ENCODE results near the gene JOSD2. TPM values are rescaled to one million over a fixed set of nuclear protein-coding genes. Genes with fewer than 3 reads are reported as not detected.

Gene JOSD2
- total RNA-seq, 2 experiments from 2014 or later: 26.2 to 27.0 TPM

DNA sequence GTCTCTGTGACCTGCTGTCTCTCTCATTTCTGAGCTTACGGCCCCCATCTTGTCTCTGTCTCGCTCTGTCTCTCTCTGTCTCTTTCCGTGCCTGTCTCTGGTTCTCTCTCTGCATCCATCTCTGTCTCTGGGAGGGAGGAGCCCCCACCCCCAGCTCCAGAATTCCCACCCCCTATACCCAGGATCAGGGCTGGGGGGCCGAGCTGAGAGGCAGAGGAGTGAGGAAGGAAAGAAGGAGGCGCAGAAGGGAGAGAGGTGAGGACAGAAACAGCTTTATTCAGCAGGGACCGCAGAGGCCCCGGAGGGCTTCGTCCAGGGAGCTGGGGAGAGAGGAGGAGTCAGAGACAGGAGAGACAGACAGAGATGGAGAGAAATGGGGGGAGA, 14.0 kb downstream of the JOSD2 start:
- no peaks in the 10 kb centered on the region for H3K27me3 Mint-ChIP-seq
- H3K27ac Mint-ChIP-seq: no peak overlapping the region
- no peaks in the 10 kb centered on the region for H3K9me3 Mint-ChIP-seq
- H3K4me1 Mint-ChIP-seq: peaks cover 5% of the 10 kb centered on the region
- DNase-seq: no peak
- no peak overlapping the region for H3K4me3 Mint-ChIP-seq
- no peaks in the 10 kb centered on the region for H3K36me3 Mint-ChIP-seq

DNA sequence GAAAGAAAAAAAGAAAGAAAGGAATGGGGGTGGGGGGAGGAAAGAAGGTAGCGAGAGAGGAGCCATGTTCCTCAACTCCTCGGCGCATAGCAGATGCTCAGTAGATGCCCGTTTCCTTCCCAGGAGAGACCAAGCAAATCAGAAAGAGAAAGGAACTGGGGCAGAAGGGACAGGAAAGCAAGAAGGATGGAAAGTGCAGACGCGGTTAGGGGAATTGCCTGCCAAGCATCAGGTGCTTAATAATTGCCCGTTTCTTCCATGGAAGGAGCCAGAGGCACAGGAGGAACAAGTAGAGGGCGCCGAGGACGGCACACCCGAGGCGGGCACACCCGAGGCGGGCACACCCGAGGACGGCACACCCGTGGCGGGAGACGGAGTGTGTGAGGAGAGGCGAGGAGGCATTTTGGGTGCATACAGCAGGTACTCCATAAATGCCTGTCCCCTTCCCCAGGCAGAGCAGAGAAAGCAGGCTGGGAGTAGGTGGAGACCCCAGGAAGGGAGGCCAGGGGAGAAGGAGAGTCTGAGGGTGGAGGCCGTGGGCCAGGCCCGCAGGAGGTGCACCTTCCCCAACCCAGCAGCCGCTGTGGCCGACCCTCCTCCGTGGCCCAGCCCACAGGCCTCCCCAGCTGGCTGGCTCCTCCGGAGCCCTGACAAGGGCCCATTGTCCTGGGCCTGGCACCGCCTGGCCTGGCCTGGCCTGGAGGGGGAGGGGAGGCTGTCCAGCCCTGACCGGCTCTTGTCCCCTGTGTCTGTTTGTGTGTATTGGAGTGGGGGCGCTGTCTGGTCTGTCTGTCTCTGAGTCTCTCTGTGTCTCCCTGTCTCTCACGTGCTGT, 14.6 kb downstream of the JOSD2 start:
- H3K4me1 Mint-ChIP-seq: peaks cover 11% of the 10 kb centered on the region
- H3K36me3 Mint-ChIP-seq: peaks cover 2% of the 10 kb centered on the region
- no peak overlapping the region for H3K27ac Mint-ChIP-seq
- no peak for DNase-seq
- H3K4me3 Mint-ChIP-seq: no peak overlapping the region
- H3K27me3 Mint-ChIP-seq: no peaks in the 10 kb centered on the region
- H3K9me3 Mint-ChIP-seq: no peaks in the 10 kb centered on the region

DNA sequence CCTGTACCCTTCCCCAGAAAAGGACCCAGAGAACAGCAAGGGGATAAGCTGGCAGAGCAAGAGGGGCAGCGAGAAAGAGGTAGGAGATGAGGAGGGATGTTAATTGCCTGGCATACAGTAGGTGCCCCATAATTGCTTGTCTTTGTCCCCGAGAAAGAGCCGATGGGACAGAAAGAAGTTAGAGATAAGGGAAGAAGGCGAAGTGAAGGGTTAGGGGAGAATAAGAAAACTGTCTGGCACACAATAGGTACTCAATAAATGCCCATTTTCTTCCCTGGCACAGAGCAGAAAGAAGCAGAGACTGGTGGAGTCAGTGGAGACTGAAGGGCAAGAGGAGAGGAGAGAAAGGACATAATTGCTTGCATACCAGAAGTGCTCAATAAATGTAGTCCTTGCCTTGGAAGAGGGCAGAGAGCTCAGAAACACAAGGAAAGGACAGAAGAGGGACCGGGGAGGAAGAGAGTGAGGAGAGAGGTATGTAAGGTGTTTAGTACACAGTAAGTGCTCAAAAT, 15.9 kb downstream of the JOSD2 start:
- Mint-ChIP-seq H3K9me3 (no peaks in the 10 kb centered on the region), H3K4me3 (no peak overlapping the region), H3K4me1 (peaks cover 17% of the 10 kb centered on the region), H3K36me3 (peaks cover 2% of the 10 kb centered on the region), H3K27me3 (no peaks in the 10 kb centered on the region), H3K27ac (no peak overlapping the region)
- no peak for DNase-seq

DNA sequence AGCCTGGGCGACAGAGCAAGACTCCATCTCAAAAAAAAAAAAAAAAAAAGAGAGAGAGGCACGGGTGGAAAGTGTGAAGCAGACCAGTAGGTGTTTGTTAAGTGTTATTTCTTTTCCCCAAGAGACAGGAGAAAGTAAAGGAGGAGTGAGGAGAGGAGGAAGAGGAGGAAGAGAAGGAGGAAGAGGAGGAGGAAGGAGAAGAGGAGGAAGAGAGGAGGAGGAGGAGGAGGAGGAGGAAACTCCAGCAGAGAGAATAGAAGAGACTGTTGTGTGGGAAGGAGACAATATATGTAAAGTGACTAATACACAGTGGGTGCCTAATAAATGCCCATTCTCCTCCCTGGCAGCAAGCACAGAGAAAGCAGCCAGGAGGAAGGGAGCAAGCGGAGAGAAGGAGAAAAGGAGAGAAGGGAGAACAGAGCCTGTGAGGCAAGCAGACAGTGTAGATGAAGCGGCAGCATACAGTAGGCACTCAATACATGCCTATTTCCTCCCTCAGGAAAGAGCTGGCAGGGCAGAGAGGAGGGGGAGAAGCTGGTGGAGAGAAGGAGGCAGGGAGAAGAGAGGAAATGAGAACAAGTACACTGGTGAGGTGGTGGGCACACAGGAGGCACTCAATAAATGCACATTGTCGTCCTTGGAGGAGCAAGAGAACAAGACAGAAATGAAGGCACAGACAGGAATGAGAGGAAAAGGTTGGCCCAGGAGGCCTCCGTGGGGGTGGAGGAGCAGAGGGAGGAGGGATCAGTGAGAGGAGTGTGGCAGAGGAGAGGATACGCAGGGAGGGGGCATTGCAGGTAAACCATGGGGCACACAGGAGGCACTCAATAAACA, 16.6 kb downstream of the JOSD2 start:
- Mint-ChIP-seq H3K9me3 (no peaks in the 10 kb centered on the region), H3K4me3 (no peak overlapping the region), H3K36me3 (peaks cover 2% of the 10 kb centered on the region), H3K4me1 (peaks cover 17% of the 10 kb centered on the region), H3K27ac (no peak overlapping the region), H3K27me3 (no peaks in the 10 kb centered on the region)
- no peak for DNase-seq

DNA sequence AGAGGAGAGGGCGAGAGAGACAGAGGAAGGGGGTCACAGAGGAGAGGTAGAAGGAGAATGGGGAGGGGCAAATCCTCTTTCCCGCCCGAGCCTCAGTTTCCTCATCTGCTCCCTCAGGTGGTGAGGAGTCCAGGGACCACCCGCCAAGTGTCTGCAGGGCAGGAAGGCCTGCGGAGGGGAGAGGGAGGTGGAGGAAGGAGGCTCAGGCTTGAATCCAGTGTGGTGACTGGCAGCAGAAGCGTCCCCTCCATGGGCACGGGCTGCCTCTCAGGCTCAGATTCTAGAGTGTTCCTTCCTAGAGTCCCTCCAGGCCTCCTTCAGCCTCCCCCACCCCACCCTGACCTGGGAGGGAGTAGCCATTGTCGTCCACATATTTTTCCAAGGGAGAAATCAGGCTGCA, 17.8 kb downstream of the JOSD2 start:
- H3K9me3 Mint-ChIP-seq: no peaks in the 10 kb centered on the region
- H3K36me3 Mint-ChIP-seq: peaks cover 3% of the 10 kb centered on the region
- H3K27ac Mint-ChIP-seq: no peak overlapping the region
- H3K27me3 Mint-ChIP-seq: peaks cover 4% of the 10 kb centered on the region
- no peak for DNase-seq
- no peak overlapping the region for H3K4me3 Mint-ChIP-seq
- peaks cover 22% of the 10 kb centered on the region for H3K4me1 Mint-ChIP-seq

DNA sequence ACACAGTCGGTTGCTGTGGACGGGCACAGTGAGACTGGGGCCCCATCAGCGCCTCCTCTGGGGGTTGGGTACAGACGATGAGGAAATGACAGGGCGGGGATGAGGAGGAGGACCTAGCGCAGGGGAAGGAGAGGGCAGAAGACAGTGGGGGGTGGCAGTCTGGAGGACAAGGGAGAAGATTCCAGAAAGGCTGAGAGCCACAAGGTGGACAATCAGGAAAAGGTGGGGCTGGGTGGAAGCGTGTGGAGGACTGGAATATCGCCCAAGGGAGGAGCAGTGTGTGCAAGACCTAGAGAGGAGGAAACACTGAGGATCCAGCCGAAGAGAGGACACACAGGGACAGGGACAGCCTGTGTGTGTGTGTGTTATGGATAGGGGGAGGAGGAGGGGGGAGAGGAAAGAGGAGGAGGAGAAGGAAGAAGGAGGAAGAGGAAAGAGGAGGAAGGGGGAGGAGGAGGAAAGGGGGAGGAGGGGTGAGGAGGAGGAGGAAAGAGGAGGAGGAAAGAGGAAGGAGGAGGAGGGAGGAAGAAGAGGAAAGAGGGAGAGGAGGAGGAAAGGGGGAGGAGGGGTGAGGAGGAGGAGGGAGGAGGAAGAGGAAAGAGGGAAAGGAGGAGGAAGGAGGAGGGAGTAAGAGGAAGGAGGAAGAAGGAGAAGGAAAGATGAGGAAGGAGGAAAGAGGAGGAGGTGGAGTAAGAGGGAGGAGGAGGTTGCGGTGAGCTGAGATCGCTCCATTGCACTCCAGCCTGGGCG, 18.5 kb downstream of the JOSD2 start:
- H3K36me3 Mint-ChIP-seq: peaks cover 3% of the 10 kb centered on the region
- H3K4me3 Mint-ChIP-seq: peak overlapping the region; percentile 37
- peaks cover 4% of the 10 kb centered on the region for H3K27me3 Mint-ChIP-seq
- no peaks in the 10 kb centered on the region for H3K9me3 Mint-ChIP-seq
- H3K27ac Mint-ChIP-seq: peak overlapping the region; percentile 21
- peak; percentile 29 for DNase-seq
- H3K4me1 Mint-ChIP-seq: peaks cover 24% of the 10 kb centered on the region

DNA sequence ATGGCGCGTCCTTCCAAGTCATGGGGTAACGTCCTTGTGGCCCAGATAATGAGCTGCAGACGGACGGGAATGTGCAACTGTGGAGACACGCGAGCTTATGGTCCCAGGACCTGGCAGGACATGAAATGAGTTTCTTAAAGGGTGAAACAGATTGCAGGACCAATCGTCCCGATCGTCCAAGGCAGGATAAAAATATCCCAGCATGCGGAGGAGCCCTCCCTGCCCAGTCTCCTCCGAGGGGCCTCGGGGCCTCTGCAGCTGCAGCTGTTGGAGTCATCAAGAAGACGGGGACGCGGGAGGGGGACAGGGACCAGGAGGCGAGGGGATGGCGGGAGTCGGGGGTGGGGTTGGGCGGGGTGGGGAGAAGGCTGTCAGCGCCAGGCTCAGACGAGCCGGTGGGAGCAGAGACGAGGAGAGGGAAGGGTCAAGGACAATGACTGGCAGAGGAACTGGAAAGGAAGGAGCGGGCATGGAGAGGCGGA, 20.0 kb downstream of the JOSD2 start:
- peaks cover 13% of the 10 kb centered on the region for H3K36me3 Mint-ChIP-seq
- no peak overlapping the region for H3K27ac Mint-ChIP-seq
- H3K4me3 Mint-ChIP-seq: no peak overlapping the region
- peaks cover 4% of the 10 kb centered on the region for H3K27me3 Mint-ChIP-seq
- peaks cover 5% of the 10 kb centered on the region for H3K9me3 Mint-ChIP-seq
- DNase-seq: no peak
- H3K4me1 Mint-ChIP-seq: peaks cover 24% of the 10 kb centered on the region

DNA sequence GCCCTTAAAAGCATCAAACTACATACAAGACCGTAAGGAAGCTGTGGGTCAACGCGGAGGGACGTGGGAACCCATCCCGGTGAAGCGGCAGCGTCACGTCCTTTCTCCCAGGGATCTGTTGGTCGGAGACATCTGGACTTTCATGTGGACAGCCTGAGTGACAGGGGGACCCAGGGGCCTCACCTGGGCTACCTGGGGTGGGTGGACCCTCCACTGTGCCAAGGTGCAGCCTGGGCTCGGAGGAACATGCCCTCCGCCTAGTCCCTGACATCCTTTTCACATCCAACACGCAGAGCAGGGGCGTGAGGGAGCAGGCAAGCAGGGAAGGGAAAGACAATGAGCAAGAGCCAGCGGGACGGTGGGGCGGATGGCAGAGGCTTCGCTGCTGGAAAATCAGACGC, 20.6 kb downstream of the JOSD2 start:
- H3K27me3 Mint-ChIP-seq: peaks cover 4% of the 10 kb centered on the region
- H3K36me3 Mint-ChIP-seq: peaks cover 18% of the 10 kb centered on the region
- no peak overlapping the region for H3K4me3 Mint-ChIP-seq
- peaks cover 24% of the 10 kb centered on the region for H3K4me1 Mint-ChIP-seq
- no peak overlapping the region for H3K27ac Mint-ChIP-seq
- no peak for DNase-seq
- H3K9me3 Mint-ChIP-seq: peaks cover 5% of the 10 kb centered on the region

DNA sequence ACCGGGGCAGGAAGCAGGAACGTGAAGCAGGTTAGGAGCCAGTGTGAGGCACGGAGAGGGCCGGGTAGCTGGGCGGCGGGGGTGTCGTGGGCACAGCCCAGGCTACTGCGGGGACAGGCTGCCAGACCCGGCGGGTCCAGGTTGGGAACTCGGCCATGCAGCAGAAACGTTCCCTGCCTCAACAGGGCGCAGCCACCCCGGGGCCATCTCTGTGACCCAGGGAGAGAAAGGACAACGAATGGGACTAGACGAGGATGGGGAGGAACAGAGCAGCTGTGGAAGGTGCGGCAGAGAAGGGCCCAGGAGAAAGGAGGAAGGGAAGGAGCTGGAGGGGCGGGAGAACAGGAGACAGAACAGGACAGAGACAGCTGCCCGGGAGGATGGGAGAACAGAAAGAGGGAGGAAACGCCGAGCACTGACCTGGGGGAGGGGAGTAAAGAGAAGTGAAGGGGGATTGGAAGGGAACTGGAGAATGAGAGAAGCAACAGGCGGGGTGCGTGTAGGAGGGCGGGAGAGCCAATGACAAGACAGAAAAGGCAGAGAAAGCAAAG, 21.5 kb downstream of the JOSD2 start:
- no peak overlapping the region for H3K4me3 Mint-ChIP-seq
- H3K4me1 Mint-ChIP-seq: peaks cover 24% of the 10 kb centered on the region
- H3K27me3 Mint-ChIP-seq: peaks cover 4% of the 10 kb centered on the region
- peaks cover 22% of the 10 kb centered on the region for H3K36me3 Mint-ChIP-seq
- peaks cover 5% of the 10 kb centered on the region for H3K9me3 Mint-ChIP-seq
- H3K27ac Mint-ChIP-seq: no peak overlapping the region
- no peak for DNase-seq

DNA sequence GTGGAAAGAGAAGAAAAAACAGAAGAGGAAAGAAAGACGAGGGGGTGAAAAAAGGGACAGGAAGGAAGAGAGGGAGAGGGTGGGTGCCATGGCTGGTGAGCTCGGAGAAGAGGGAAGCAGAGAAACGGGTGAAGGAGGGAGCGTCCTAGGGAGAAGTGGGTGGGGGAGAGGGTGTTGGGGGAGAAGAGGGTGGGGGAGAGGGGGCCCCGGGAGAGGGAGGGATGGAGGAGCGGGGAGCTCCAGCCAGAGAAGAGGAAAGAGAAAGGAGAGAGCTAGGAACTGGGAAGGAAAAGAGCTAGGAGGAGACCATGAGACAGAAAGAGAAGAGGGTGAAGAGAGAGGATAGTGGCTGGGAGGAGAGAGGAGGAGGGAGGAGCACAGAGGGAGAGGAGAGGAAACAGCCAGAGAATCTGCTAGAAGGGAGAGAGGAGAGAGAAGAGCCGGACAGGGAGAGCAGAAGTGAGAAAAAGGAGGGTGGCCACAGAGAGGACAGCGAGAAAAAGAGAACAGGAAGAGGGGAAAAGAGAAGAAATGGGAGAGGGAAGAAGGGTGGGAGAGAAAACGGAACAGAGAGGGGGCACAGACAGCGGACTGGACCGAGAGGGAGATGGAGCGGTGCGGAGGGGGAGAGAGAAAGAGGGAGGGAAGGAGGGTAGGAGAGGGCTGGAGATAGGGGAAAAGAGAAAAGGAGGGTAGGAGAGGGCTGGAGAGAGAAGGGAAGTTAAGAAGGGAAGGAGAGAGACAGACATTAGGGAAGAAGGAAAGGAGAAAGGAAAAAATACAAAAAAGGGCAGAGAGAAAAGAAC, 22.4 kb downstream of the JOSD2 start:
- H3K27ac Mint-ChIP-seq: no peak overlapping the region
- peaks cover 5% of the 10 kb centered on the region for H3K9me3 Mint-ChIP-seq
- no peak overlapping the region for H3K4me3 Mint-ChIP-seq
- H3K4me1 Mint-ChIP-seq: peaks cover 24% of the 10 kb centered on the region
- peaks cover 22% of the 10 kb centered on the region for H3K36me3 Mint-ChIP-seq
- peaks cover 4% of the 10 kb centered on the region for H3K27me3 Mint-ChIP-seq
- DNase-seq: no peak

DNA sequence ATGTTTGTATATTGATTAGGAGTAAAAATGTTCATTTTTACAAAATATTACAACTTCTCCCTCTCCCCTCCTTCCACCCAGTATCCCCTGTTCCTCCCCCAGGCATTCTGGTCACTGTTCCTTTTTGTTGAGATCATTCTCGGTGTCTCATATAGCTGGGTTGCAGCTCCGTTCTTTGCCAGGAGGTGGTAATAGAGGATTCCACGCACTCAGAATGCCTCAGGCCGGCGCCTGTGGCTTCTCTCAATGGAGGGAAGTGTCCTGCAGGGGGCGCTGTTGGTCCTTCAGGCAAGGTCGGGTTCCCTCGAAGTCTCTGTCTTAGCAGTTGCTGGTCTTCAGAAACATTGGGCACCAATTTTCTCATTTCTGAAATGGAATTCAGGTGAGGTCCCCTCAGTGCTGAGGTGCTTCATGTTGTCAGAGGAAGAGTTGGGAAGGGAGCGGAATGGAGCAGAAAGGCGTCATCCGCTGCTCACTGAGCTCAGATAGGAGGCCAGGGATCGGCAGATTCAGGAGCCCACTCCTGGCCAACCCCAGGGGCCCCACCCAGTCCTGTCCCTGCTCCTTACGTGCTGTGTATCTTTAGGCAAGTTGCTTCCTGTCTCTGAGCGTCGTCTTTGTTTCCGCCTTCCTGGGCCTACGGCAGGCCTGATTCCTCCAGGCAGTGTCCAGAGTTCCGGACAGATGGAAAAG, 24.0 kb downstream of the JOSD2 start:
- Mint-ChIP-seq H3K9me3 (peaks cover 5% of the 10 kb centered on the region), H3K36me3 (peaks cover 24% of the 10 kb centered on the region), H3K27me3 (peaks cover 4% of the 10 kb centered on the region), H3K4me1 (peaks cover 18% of the 10 kb centered on the region), H3K27ac (no peak overlapping the region), H3K4me3 (no peak overlapping the region)
- DNase-seq: peak; percentile 57

DNA sequence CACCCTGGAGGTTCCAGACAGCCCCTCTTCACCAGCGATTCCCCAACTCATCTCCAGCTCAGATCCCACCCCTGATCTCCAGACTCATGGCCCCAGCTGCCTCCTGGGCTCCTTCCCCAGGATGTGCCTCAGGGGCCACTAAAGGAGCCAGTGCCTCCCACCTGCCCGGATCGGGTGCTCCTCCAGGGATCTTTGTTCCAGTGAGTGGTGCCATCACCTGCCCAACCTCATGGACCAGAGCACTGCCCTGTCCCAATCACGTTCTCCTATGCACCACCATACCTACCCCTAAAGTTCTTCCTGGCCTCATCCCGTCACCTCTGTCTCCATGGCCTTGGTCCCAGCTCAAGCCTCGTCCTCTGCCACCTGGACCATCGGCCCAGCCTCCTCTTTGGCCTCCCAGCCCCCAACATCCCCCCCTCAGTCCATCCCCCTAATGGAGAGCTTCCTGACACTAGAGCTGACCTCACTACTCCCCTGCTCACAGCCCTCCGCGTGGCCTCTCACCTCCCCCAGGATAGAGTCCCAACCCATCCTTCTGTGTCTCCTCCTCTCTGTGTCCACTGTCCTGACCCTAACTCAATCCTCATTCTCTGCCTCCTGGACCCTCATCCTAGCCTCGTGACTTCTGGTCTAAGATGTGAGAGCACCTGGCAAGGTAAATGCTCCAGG, 25.6 kb downstream of the JOSD2 start:
- Mint-ChIP-seq H3K36me3 (peaks cover 26% of the 10 kb centered on the region), H3K27ac (peak overlapping the region; percentile 9), H3K27me3 (peaks cover 4% of the 10 kb centered on the region), H3K9me3 (peaks cover 5% of the 10 kb centered on the region), H3K4me3 (no peak overlapping the region), H3K4me1 (peaks cover 7% of the 10 kb centered on the region)
- no peak for DNase-seq

DNA sequence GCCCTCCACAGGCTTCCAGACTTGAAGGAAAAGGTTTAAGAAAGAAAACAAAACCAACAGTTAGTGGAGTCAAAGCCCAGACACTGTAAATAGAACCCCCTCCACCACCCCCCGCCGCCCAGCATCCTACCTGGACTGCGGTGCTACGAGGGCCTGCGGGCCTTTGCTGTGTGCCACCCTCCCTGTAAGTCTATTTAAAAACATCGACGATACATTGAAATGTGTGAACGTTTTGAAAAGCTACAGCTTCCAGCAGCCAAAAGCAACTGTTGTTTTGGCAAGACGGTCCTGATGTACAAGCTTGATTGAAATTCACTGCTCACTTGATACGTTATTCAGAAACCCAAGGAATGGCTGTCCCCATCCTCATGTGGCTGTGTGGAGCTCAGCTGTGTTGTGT, 28.1 kb downstream of the JOSD2 start:
- Mint-ChIP-seq H3K27me3 (no peaks in the 10 kb centered on the region), H3K9me3 (peaks cover 5% of the 10 kb centered on the region), H3K36me3 (peaks cover 36% of the 10 kb centered on the region), H3K4me1 (peaks cover 2% of the 10 kb centered on the region), H3K4me3 (no peak overlapping the region), H3K27ac (no peak overlapping the region)
- DNase-seq: no peak

Data from activated naive CD8-positive, alpha-beta T cell treated with anti-CD3 and anti-CD28 coated beads for 36 hours (primary cell).